T-helper 1 cell treated with Interleukin-12 subunit alpha and Interleukin-12 subunit beta and Interleukin-4 antibody, amounts not matched to agents 30 ng/mL and 1 ng/mL, for 36 hours (primary cell): Measurements from ENCODE around the gene FANCD2OS. TPM values are rescaled to one million over a fixed set of nuclear protein-coding genes. Genes with fewer than 3 reads are reported as not detected.
"Not testable (repeated sequence)": the region's sequence is repeated elsewhere in the genome, so short reads cannot be mapped to it uniquely, and the experiment has no call there.

Experiments used
- intact Hi-C: fragments of 100-400 bp; cut with micrococcal nuclease; formaldehyde crosslinking; loops from one replicate; pipeline ENCODE4 v1.15.1; 2024
- total RNA-seq: library from RNA; stranded (reverse); gene quantifications from 2 replicates; pipeline ENCODE4 v1.2.3, GENCODE V29; 2022

FANCD2OS gene
- not detected in 2 replicates for total RNA-seq

- intact Hi-C loops: no loop called here
These were observed at the start of gene FANCD2OS for GRCh38 chr3:10108091-10108490. Gene FANCD2OS, minus strand, starts transcription at chr3:10108255. Its CDS starts 3,481 bp downstream, at chr3:10104774.

- intact Hi-C loops: no loop called here
These were observed 49.0 kb upstream of the FANCD2OS start for GRCh38 chr3:10157031-10157430.

GRCh38 chr3:10155658-10156057 is 47.6 kb upstream of the FANCD2OS start:
- intact Hi-C loops: no loop called here

GRCh38 chr3:10155123-10155472 is 47.0 kb upstream of the FANCD2OS start:
- intact Hi-C loops: no loop called here

- intact Hi-C loops: no loop called here
These were observed 46.5 kb upstream of the FANCD2OS start for GRCh38 chr3:10154335-10155122.

- intact Hi-C loops: no loop called here
These were observed 42.9 kb upstream of the FANCD2OS start for GRCh38 chr3:10150987-10151386.

- intact Hi-C loops: no loop called here
These were observed 41.2 kb upstream of the FANCD2OS start for GRCh38 chr3:10149226-10149625.

GRCh38 chr3:10145685-10146084 is 37.6 kb upstream of the FANCD2OS start:
- intact Hi-C loops: no loop called here

GRCh38 chr3:10142707-10143560 is 34.9 kb upstream of the FANCD2OS start:
- intact Hi-C loops: loop anchor here (5.0 kb wide), 1 partner anchor 746 kb away; the partner anchor contains the start of gene SETD5

- intact Hi-C loops: loop anchor here (1.0 to 5.0 kb wide), 12 partner anchors 23 to 744 kb away; partner anchors contain the start of genes BRK1, BRPF1, CRELD1 and FANCD2
These were observed 33.0 kb upstream of the FANCD2OS start for GRCh38 chr3:10140996-10141546.

- intact Hi-C loops: no loop called here
These were observed 29.1 kb upstream of the FANCD2OS start for GRCh38 chr3:10137178-10137577.

- intact Hi-C loops: no loop called here
These were observed 28.5 kb upstream of the FANCD2OS start for GRCh38 chr3:10136426-10137005.

- intact Hi-C loops: not testable (repeated sequence)
These were observed 27.8 kb upstream of the FANCD2OS start for GRCh38 chr3:10135872-10136271.

- intact Hi-C loops: no loop called here
These were observed 14.7 kb upstream of the FANCD2OS start for GRCh38 chr3:10122724-10123123.

GRCh38 chr3:10121064-10121463 is 13.0 kb upstream of the FANCD2OS start:
- intact Hi-C loops: no loop called here

- intact Hi-C loops: loop anchor here (10.0 kb wide), 1 partner anchor 385 kb away; the partner anchor contains the start of gene BRPF1
These were observed 11.3 kb upstream of the FANCD2OS start for GRCh38 chr3:10119376-10119775.

GRCh38 chr3:10116928-10117327 is 8.9 kb upstream of the FANCD2OS start:
- intact Hi-C loops: loop anchor here (2.0 to 10.0 kb wide), 3 partner anchors 14 to 1154 kb away; partner anchors contain the start of genes BRPF1 and RAD18

- intact Hi-C loops: loop anchor here (2.0 to 10.0 kb wide), 3 partner anchors 15 to 1153 kb away; partner anchors contain the start of genes BRPF1 and RAD18
These were observed 8.0 kb upstream of the FANCD2OS start for GRCh38 chr3:10116138-10116460.

- intact Hi-C loops: loop anchor here (1.0 to 10.0 kb wide), 19 partner anchors 15 to 1153 kb away; partner anchors contain the start of genes ARPC4, BRPF1, CRELD1 and EMC3
These were observed 7.5 kb upstream of the FANCD2OS start, which contains the start of gene BRK1 for GRCh38 chr3:10115326-10116137. Gene BRK1, plus strand, starts transcription at chr3:10115675. Its CDS starts 27 bp downstream, at chr3:10115702.

- intact Hi-C loops: no loop called here
These were observed 1.1 kb downstream of the FANCD2OS start for GRCh38 chr3:10106919-10107318.
